DND-41 (cell line): Measurements from ENCODE around the gene UBAC1.

Experiments used
- CTCF ChIP-seq: IDR thresholded peaks from 2 replicates; pipeline ENCODE4 v1.5.1; 2012; ENCODE audit warnings: borderline replicate concordance, low read length, moderate library complexity, mild to moderate bottlenecking; ENCODE audit not compliant: poor library complexity, severe bottlenecking; ENCODE audit errors: extremely low read depth
- EZH2 ChIP-seq: IDR thresholded peaks from 3 replicates; pipeline ENCODE4 v1.6.1; 2012; ENCODE audit warnings: borderline replicate concordance, low read depth, mild to moderate bottlenecking, moderate library complexity, low read length, inconsistent platforms; ENCODE audit not compliant: severe bottlenecking

- TF ChIP-seq CTCF (no peak), EZH2 (no peak)
Observed at GRCh38 chr9:135998410-135999071, 37.4 kb upstream of the UBAC1 start.
